Epithelial cell of proximal tubule (primary cell): Measurements from ENCODE around the gene KRTAP19-1. TPM values are rescaled to one million over a fixed set of nuclear protein-coding genes. Genes with fewer than 3 reads are reported as not detected.

Experiments used
- DNase-seq: peaks from one replicate; pipeline ENCODE4 v3.0.0-alpha.2; 2011; ENCODE audit warnings: low read depth
- H3K4me3 ChIP-seq: 2 replicates; pipeline ENCODE4 v1.5.1; 2011; ENCODE audit warnings: low read depth, mild to moderate bottlenecking, low read length
- CTCF ChIP-seq: conservative IDR thresholded peaks from 2 replicates; pipeline ENCODE4 v1.5.1; 2012; ENCODE audit warnings: low read depth, mild to moderate bottlenecking, low read length
- total RNA-seq: library from RNA; depleted of rRNA; stranded (reverse); fragments of >200 nt; gene quantifications from 2 replicates; pipeline ENCODE4 v1.2.3, GENCODE V29; 2015

Gene KRTAP19-1
- total RNA-seq, 1 donor from 2014 or later = not detected

DNA sequence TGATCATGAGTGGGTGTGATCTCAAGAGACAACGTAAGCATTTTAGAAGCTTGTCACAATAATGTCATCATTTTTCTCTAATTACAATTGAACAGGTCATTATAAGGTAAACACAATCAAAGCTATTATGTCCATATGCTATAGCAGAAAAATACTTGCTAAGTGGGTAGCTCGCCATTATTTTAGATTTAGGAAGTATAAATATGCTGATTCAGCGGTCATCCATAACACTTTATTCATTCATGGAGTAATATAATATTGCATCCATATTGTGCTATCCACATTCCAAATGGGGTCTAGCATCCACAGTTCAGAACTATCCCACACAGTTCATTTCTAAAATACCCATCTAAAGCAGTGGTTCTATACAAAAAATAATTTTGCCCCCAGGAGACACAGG lies 31.7 kb downstream of the KRTAP19-1 start:
- no peak overlapping the region for H3K4me3 ChIP-seq
- DNase-seq = no peak
- no peak for TF ChIP-seq CTCF

GRCh38 chr21:30447056-30447455 lies 33.1 kb downstream of the KRTAP19-1 start:
- TF ChIP-seq CTCF = no peak
- DNase-seq = no peak
- H3K4me3 ChIP-seq = no peak overlapping the region

DNA sequence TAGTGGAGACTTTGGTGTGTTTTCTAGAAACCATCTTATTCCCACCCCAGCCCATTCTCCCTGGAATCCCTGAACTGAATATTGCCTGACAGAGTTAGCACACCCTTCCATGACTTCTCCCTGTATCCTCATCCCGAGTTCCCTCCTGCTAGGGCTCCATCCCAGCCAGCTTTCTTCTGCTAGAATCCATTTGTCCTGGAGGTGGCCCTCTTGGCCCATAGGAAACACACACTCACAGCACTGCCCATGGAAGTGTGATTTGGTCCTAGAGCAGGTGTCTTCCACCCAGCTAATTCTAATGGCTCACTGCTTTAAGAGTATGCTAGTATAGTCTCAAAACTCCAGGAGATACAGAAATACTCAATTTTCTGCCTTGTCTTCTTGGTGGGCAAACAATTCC lies 36.0 kb downstream of the KRTAP19-1 start:
- TF ChIP-seq CTCF = no peak
- no peak overlapping the region for H3K4me3 ChIP-seq
- no peak for DNase-seq

GRCh38 chr21:30443226-30443625 lies 36.9 kb downstream of the KRTAP19-1 start:
- DNase-seq = no peak
- TF ChIP-seq CTCF = no peak
- no peak overlapping the region for H3K4me3 ChIP-seq

GRCh38 chr21:30439975-30440374 lies 40.2 kb downstream of the KRTAP19-1 start, which contains the start of gene KRTAP15-1:
Gene KRTAP15-1 (plus strand): TSS chr21:30440275. CDS start chr21:30440328, 53 bp downstream.
- no peak for DNase-seq
- TF ChIP-seq CTCF = no peak

GRCh38 chr21:30437010-30437565 lies 43.1 kb downstream of the KRTAP19-1 start:
- no peak overlapping the region for H3K4me3 ChIP-seq
- DNase-seq = no peak
- TF ChIP-seq CTCF = no peak

More at GRCh38 chr21:30439975-30440374, 40.2 kb downstream of the KRTAP19-1 start, which contains the start of gene KRTAP15-1:
- no peak within 1 kb of the TSS for H3K4me3 ChIP-seq

- no peak overlapping the region for H3K4me3 ChIP-seq
- DNase-seq = no peak
- peak; percentile 62 for TF ChIP-seq CTCF
Observed at GRCh38 chr21:30434033-30434631, 46.0 kb downstream of the KRTAP19-1 start.
